H1 (cell line): ENCODE data around the gene AP4M1.

Experiments used
- CBX8 ChIP-seq: fragments of 300-800, 300-1000 bp; sonication (generic); IDR thresholded peaks from 2 replicates; pipeline ENCODE4 v1.7.1; 2016; ENCODE audit warnings: low read depth, low read length, borderline replicate concordance
- CREB1 ChIP-seq: IDR thresholded peaks from 2 replicates; pipeline ENCODE4 v1.6.1; 2012; ENCODE audit warnings: inconsistent platforms
- CTCF ChIP-seq, 3 experiments: IDR thresholded peaks; 1 replicate in 2 of 3; 2 replicates in 1 of 3; pipeline versions ENCODE4 v1.5.1 to v1.6.1; 2011; ENCODE audit warnings: low read length in 3 of 3, mild to moderate bottlenecking in 3 of 3, inconsistent platforms in 2 of 3, low read depth in 1 of 3, moderate library complexity in 1 of 3; ENCODE audit not compliant: insufficient read depth in 1 of 3; ENCODE audit errors: control extremely low read depth in 1 of 3
- EZH2 ChIP-seq: fragments of 200-600 bp; sonication (generic); IDR thresholded peaks from 2 replicates; pipeline ENCODE4 v1.7.1; 2012; ENCODE audit warnings: low read depth, mild to moderate bottlenecking, moderate library complexity, low read length, inconsistent platforms; ENCODE audit not compliant: severe bottlenecking
- MAFK ChIP-seq: IDR thresholded peaks from 2 replicates; pipeline ENCODE4 v1.6.1; 2012; ENCODE audit warnings: low read depth, mild to moderate bottlenecking, improper control_type of control experiment, low read length

GRCh38 chr7:100059251-100059739 lies 42.1 kb upstream of the AP4M1 start:
- TF ChIP-seq CBX8 (no peak), CTCF (IDR thresholded peaks at IDR 0.05; ENCODE audit: control extremely low read depth in 1 of 3, insufficient read depth in 1 of 3, low read depth in 1 of 3, low read length in 3 of 3) (no peak), CREB1 (no peak), MAFK (no peak), EZH2 (no peak)
